ENCODE data around the gene RIMBP2. TPM values are rescaled to one million over a fixed set of nuclear protein-coding genes. Genes with fewer than 3 reads are reported as not detected.

RIMBP2 gene
- polyA plus RNA-seq, 1 donor (not counting 4 experiments of a cell fraction or from before 2014, with no cell fraction given) = 0.16 TPM

GRCh38 chr12:130582286-130582685 is 133.8 kb downstream of the RIMBP2 start:
- Histone ChIP-seq H3K4me2 (ENCODE audit: control insufficient read depth, extremely low read depth, insufficient read depth, low read depth, low read length) (no peak overlapping the region), H3K9me1 (ENCODE audit: control insufficient read depth, extremely low read depth, insufficient read depth, low read length) (no peaks in the 10 kb centered on the region), H4K20me1 (ENCODE audit: control insufficient read depth, extremely low read depth, insufficient read depth, low read length) (no peaks in the 10 kb centered on the region), H3K9me3 (ENCODE audit: control insufficient read depth, low read depth, low read length) (peaks cover 18% of the 10 kb centered on the region), H2AFZ (ENCODE audit: control insufficient read depth, low read length) (no peak overlapping the region), H3K4me3 (ENCODE audit: control insufficient read depth in 2 of 3, extremely low read depth in 1 of 3, insufficient read depth in 2 of 3, low read depth in 1 of 3, low read length in 3 of 3) (no peak overlapping the region), H3K36me3 (ENCODE audit: control insufficient read depth in 2 of 2, extremely low read depth in 1 of 2, insufficient read depth in 2 of 2, low read length in 2 of 2) (no peaks in the 10 kb centered on the region), H3K4me1 (ENCODE audit: control insufficient read depth, extremely low read depth, insufficient read depth, low read length) (no peaks in the 10 kb centered on the region), H3K27me3 (ENCODE audit: control insufficient read depth, extremely low read depth, insufficient read depth, low read length) (no peaks in the 10 kb centered on the region), H3K9ac (ENCODE audit: control insufficient read depth, extremely low read depth, insufficient read depth, low read length) (no peak overlapping the region), H3K79me2 (ENCODE audit: control insufficient read depth, insufficient read depth, low read length) (no peaks in the 10 kb centered on the region), H3K27ac (ENCODE audit: control insufficient read depth, insufficient read depth, low read length) (no peak overlapping the region)
- DNase-seq (ENCODE audit: low read depth, low spot score) (no peak), FAIRE-seq (no peak)
- dilution Hi-C loops (cut with MboI; ENCODE audit: extremely low pct_ligation_motif_present, low sequenced_read_pairs) = no loop called here
- no peak for TF ChIP-seq CTCF (optimal IDR thresholded peaks at IDR 0.05 in 1 of 3, IDR thresholded peaks at IDR 0.05 in 1 of 3, conservative IDR thresholded peaks at IDR 0.05 in 1 of 3; ENCODE audit: extremely low read depth in 1 of 3, insufficient read depth in 2 of 3, low read length in 3 of 3)
- no peak for TF ChIP-seq EZH2 (IDR thresholded peaks at IDR 0.05; ENCODE audit: low read length)

GRCh38 chr12:130581782-130582181 is 134.3 kb downstream of the RIMBP2 start:
- dilution Hi-C loops (cut with MboI; ENCODE audit: extremely low pct_ligation_motif_present, low sequenced_read_pairs) = no loop called here
- Histone ChIP-seq H3K4me2 (ENCODE audit: control insufficient read depth, extremely low read depth, insufficient read depth, low read depth, low read length) (no peak overlapping the region), H3K9me1 (ENCODE audit: control insufficient read depth, extremely low read depth, insufficient read depth, low read length) (no peaks in the 10 kb centered on the region), H3K4me3 (ENCODE audit: control insufficient read depth in 2 of 3, extremely low read depth in 1 of 3, insufficient read depth in 2 of 3, low read depth in 1 of 3, low read length in 3 of 3) (no peak overlapping the region), H3K27me3 (ENCODE audit: control insufficient read depth, extremely low read depth, insufficient read depth, low read length) (no peaks in the 10 kb centered on the region), H3K4me1 (ENCODE audit: control insufficient read depth, extremely low read depth, insufficient read depth, low read length) (no peaks in the 10 kb centered on the region), H3K27ac (ENCODE audit: control insufficient read depth, insufficient read depth, low read length) (no peak overlapping the region), H3K9me3 (ENCODE audit: control insufficient read depth, low read depth, low read length) (peaks cover 18% of the 10 kb centered on the region), H3K9ac (ENCODE audit: control insufficient read depth, extremely low read depth, insufficient read depth, low read length) (no peak overlapping the region), H3K36me3 (ENCODE audit: control insufficient read depth in 2 of 2, extremely low read depth in 1 of 2, insufficient read depth in 2 of 2, low read length in 2 of 2) (no peaks in the 10 kb centered on the region), H2AFZ (ENCODE audit: control insufficient read depth, low read length) (no peak overlapping the region), H3K79me2 (ENCODE audit: control insufficient read depth, insufficient read depth, low read length) (no peaks in the 10 kb centered on the region), H4K20me1 (ENCODE audit: control insufficient read depth, extremely low read depth, insufficient read depth, low read length) (no peaks in the 10 kb centered on the region)
- no peak for TF ChIP-seq CTCF (optimal IDR thresholded peaks at IDR 0.05 in 1 of 3, IDR thresholded peaks at IDR 0.05 in 1 of 3, conservative IDR thresholded peaks at IDR 0.05 in 1 of 3; ENCODE audit: extremely low read depth in 1 of 3, insufficient read depth in 2 of 3, low read length in 3 of 3)
- no peak for TF ChIP-seq EZH2 (IDR thresholded peaks at IDR 0.05; ENCODE audit: low read length)
- FAIRE-seq = no peak
- no peak for DNase-seq (ENCODE audit: low read depth, low spot score)
